ENCODE data around the gene SERINC3. TPM values are rescaled to one million over a fixed set of nuclear protein-coding genes. Genes with fewer than 3 reads are reported as not detected.

SERINC3 gene
- total and polyA plus RNA-seq, 2 of the 8 experiments (the other 6 are each of a cell fraction or from before 2014, with no cell fraction given), result 47.2 to 66.0 TPM

- no peak overlapping the region for H2BK15ac ChIP-seq (ENCODE audit: low read length)
- H4K20me1 ChIP-seq (replicated peaks in 1 of 2; ENCODE audit: control insufficient read depth in 1 of 2, insufficient read depth in 2 of 2, low read length in 2 of 2), result peaks cover 0 to 1% of the 10 kb centered on the region in 2 experiments
- H4K8ac ChIP-seq (ENCODE audit: extremely low read depth, insufficient read depth, low read length), result no peak overlapping the region
- ChIA-PET CTCF (ENCODE audit: partially characterized antibody) (interaction anchor here (1.0 to 1.2 kb wide), 2 partner anchors 37 to 44 kb away, joined by 4 read pairs; no protein-coding TSS in a partner anchor), POLR2A (ENCODE audit: partially characterized antibody) (no interaction called here)
- no peak overlapping the region for H3K56ac ChIP-seq (replicated peaks; ENCODE audit: insufficient read length, low read depth, low read length)
- H2AFZ ChIP-seq (ENCODE audit: low read length), result no peak overlapping the region
- no peak overlapping the region for H2BK5ac ChIP-seq (ENCODE audit: low read depth, low read length)
- DNase-seq (ENCODE audit: low read depth in 1 of 2, low spot score in 2 of 2), result no peak
- H2BK12ac ChIP-seq (ENCODE audit: low read depth, low read length), result no peak overlapping the region
- H3K9ac ChIP-seq (replicated peaks in 1 of 4; ENCODE audit: extremely low read depth in 1 of 4, low read depth in 3 of 4, low read length in 3 of 4), result no peak overlapping the region
- no peak overlapping the region for H4K91ac ChIP-seq (replicated peaks; ENCODE audit: insufficient read length, low read length)
- no peaks in the 10 kb centered on the region for H3K23me2 ChIP-seq (ENCODE audit: low read depth, low read length)
- WGBS, 2 experiments (ENCODE audit: extremely low coverage in 1 of 2, insufficient coverage in 1 of 2, insufficient read length in 1 of 2, insufficient replicate concordance in 2 of 2, low coverage in 1 of 2, low lambda C conversion rate in 2 of 2, missing lambda C conversion rate in 1 of 2), result 93% methylated on average over 3 of the region's 3 CpGs; no CpG with 5 or more reads in 1 of the 2 experiments
- no peak overlapping the region for H2BK120ac ChIP-seq (replicated peaks; ENCODE audit: low read depth, low read length)
- no peaks in the 10 kb centered on the region for H3K9me3 ChIP-seq (ENCODE audit: insufficient read depth in 2 of 2, low read depth in 1 of 2, low read length in 1 of 2)
- H3K36me3 ChIP-seq (ENCODE audit: control insufficient read depth in 2 of 4, insufficient read depth in 4 of 4, low read length in 3 of 4), result no peaks in the 10 kb centered on the region
- no peaks in the 10 kb centered on the region for H3K79me2 ChIP-seq (ENCODE audit: control insufficient read depth in 1 of 2, insufficient read depth in 2 of 2, low read length in 2 of 2)
- no peak overlapping the region for H3K14ac ChIP-seq (ENCODE audit: insufficient read length)
- H3K23ac ChIP-seq (ENCODE audit: insufficient read length), result no peak overlapping the region
- H3K27me3 ChIP-seq (replicated peaks in 1 of 4; ENCODE audit: control insufficient read depth in 3 of 4, extremely low read depth in 1 of 4, insufficient read depth in 3 of 4, low read length in 3 of 4), result no peaks in the 10 kb centered on the region
- H2BK20ac ChIP-seq (ENCODE audit: low read length), result no peak overlapping the region
- no peak overlapping the region for H3K27ac ChIP-seq (ENCODE audit: low read depth, low read length)
- no peak overlapping the region for H3K4ac ChIP-seq (replicated peaks; ENCODE audit: insufficient read length, low read depth, low read length)
- no peaks in the 10 kb centered on the region for H3K79me1 ChIP-seq (ENCODE audit: low read depth, low read length)
- no peak for FAIRE-seq
- H4K5ac ChIP-seq (ENCODE audit: insufficient read length, low read depth, low read length), result no peak overlapping the region
- H3K4me2 ChIP-seq (ENCODE audit: insufficient read depth in 1 of 2, low read depth in 2 of 2, low read length in 2 of 2), result no peak overlapping the region
- H3K4me3 ChIP-seq (ENCODE audit: extremely low read depth in 1 of 4, insufficient read depth in 2 of 4, low read depth in 3 of 4, low read length in 4 of 4), result no peak overlapping the region
- H3K18ac ChIP-seq (ENCODE audit: extremely low read depth, low read length), result no peak overlapping the region
- H3K4me1 ChIP-seq (replicated peaks in 1 of 4; ENCODE audit: control insufficient read depth in 3 of 4, insufficient read depth in 4 of 4, low read length in 3 of 4), result no peaks in the 10 kb centered on the region
- TF ChIP-seq YY1 (IDR thresholded peaks at IDR 0.05; ENCODE audit: low read depth, low read length), result no peak
- no peak for TF ChIP-seq SP2 (IDR thresholded peaks at IDR 0.05; ENCODE audit: low read length)
- no peak for TF ChIP-seq TAF7 (optimal IDR thresholded peaks at IDR 0.05; ENCODE audit: borderline replicate concordance, low read depth, low read length)
- no peak for TF ChIP-seq BACH1 (IDR thresholded peaks at IDR 0.05; ENCODE audit: low read length)
- TF ChIP-seq CBX8 (IDR thresholded peaks at IDR 0.05; ENCODE audit: borderline replicate concordance, low read depth, low read length), result no peak
- TF ChIP-seq KDM1A (IDR thresholded peaks at IDR 0.05; ENCODE audit: borderline replicate concordance, low read length), result no peak
- no peak for TF ChIP-seq POU5F1 (IDR thresholded peaks at IDR 0.05; ENCODE audit: low read depth, low read length)
- TF ChIP-seq CBX5 (IDR thresholded peaks at IDR 0.05; ENCODE audit: low read depth, low read length), result no peak
- TF ChIP-seq TCF12 (IDR thresholded peaks at IDR 0.05; ENCODE audit: low read depth, low read length), result no peak
- TF ChIP-seq JUN (IDR thresholded peaks at IDR 0.05; ENCODE audit: low read depth, low read length), result no peak
- no peak for TF ChIP-seq POLR2AphosphoS5 (IDR thresholded peaks at IDR 0.05; ENCODE audit: low read depth, low read length)
- no peak overlapping the region for H2AK5ac ChIP-seq (ENCODE audit: low read depth, low read length)
Measured at GRCh38 chr20:44566018-44566417, 44.1 kb upstream of the SERINC3 start.
